Gastroesophageal sphincter (tissue), 3 donors: ENCODE measurements around the gene PITPNM2.

Experiments
- EP300 ChIP-seq: sonication (generic); formaldehyde crosslinking; IDR thresholded peaks from one replicate; pipeline ENCODE4 v1.6.1; 2017; ENCODE audit warnings: antibody characterized with exemption, mild to moderate bottlenecking
- POLR2A ChIP-seq, 2 donors: fragments of 450-650 bp; IDR thresholded peaks; one replicate each; pipeline ENCODE4 v1.6.1; 2017; ENCODE audit warnings: antibody characterized with exemption in 2 of 2, mild to moderate bottlenecking in 2 of 2, moderate library complexity in 1 of 2
- POLR2AphosphoS5 ChIP-seq: sonication (generic); formaldehyde crosslinking; IDR thresholded peaks from one replicate; pipeline ENCODE4 v1.6.1; 2017; ENCODE audit warnings: antibody characterized with exemption
- TF ChIP-seq, protein P1 (sequence below), 4 experiments: fragments of 200-600 bp in 2 of 4; fragments of 450-650 bp in 2 of 4; sonication (generic) in 1 of 4; IDR thresholded peaks; one replicate each; pipeline ENCODE4 v1.5.1; 2017 to 2019; ENCODE audit warnings: antibody characterized with exemption in 4 of 4, mild to moderate bottlenecking in 2 of 4, moderate library complexity in 2 of 4

DNA sequence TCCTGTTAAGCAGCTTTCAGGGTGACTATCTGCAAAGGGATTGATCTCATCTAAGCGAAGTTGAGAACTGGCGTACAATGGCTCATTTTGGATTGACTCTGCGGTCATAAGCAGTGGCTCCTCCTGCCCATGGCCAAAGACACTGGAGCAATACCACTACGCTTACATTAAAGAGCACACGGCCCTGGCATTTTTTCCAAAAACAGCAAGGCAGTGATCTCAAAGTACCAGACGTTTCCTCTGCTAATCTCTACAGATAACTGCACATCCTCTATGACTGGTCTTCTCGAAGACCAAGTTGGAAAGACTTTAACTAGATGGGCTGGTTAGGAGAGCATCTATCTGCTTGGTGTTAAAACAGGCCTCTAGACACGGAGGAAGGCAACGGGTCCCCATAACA is 2.7 kb downstream of the PITPNM2 start:
- TF ChIP-seq, protein P1, sequence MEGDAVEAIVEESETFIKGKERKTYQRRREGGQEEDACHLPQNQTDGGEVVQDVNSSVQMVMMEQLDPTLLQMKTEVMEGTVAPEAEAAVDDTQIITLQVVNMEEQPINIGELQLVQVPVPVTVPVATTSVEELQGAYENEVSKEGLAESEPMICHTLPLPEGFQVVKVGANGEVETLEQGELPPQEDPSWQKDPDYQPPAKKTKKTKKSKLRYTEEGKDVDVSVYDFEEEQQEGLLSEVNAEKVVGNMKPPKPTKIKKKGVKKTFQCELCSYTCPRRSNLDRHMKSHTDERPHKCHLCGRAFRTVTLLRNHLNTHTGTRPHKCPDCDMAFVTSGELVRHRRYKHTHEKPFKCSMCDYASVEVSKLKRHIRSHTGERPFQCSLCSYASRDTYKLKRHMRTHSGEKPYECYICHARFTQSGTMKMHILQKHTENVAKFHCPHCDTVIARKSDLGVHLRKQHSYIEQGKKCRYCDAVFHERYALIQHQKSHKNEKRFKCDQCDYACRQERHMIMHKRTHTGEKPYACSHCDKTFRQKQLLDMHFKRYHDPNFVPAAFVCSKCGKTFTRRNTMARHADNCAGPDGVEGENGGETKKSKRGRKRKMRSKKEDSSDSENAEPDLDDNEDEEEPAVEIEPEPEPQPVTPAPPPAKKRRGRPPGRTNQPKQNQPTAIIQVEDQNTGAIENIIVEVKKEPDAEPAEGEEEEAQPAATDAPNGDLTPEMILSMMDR (IDR thresholded peaks at IDR 0.05): no peak
- TF ChIP-seq POLR2A (IDR thresholded peaks at IDR 0.05) (no peak), POLR2AphosphoS5 (no peak), EP300 (no peak)
